Endothelial cell of umbilical vein (primary cell): ENCODE data around the gene ARV1. TPM values are rescaled to one million over a fixed set of nuclear protein-coding genes. Genes with fewer than 3 reads are reported as not detected.

ENCODE experiments used
- BruUV-seq: library from RNA; stranded (reverse); fragments of 400-500 nt; replicated peaks from 2 replicates; lab custom pipeline; 2021; lab: Mats Ljungman, UMichigan
- CTCF ChIA-PET: fragments of 300-600, 350-600 bp; sonication (Branson Sonifier 250); formaldehyde crosslinking; loops from one replicate; lab custom pipeline; 2021; ENCODE audit warnings: antibody characterized with exemption, inconsistent platforms; lab: Charles Lee
- POLR2A ChIA-PET: fragments of 300-600, 350-600 bp; sonication (Branson Sonifier 250); formaldehyde crosslinking; loops from one replicate; lab custom pipeline; 2021; ENCODE audit warnings: antibody characterized with exemption, inconsistent platforms; lab: Charles Lee
- DNase-seq: peaks from one replicate; pipeline ENCODE4 v3.0.0-alpha.2; 2011; ENCODE audit warnings: low read depth, low spot score
- FAIRE-seq: peaks from 2 replicates; lab custom pipeline; 2011; peaks lifted over from hg19 to GRCh38; lab: Jason Lieb, UNC
- H2AFZ ChIP-seq: 2 replicates; pipeline ENCODE4 v1.6.0; 2012; ENCODE audit warnings: low read depth, low read length, control low read depth, inconsistent platforms
- H3K27ac ChIP-seq: 2 replicates; pipeline ENCODE4 v1.5.1; 2011; ENCODE audit warnings: low read depth, mild to moderate bottlenecking, control low read depth, low read length, moderate library complexity; ENCODE audit not compliant: insufficient read depth
- H3K27me3 ChIP-seq, 2 experiments: 2 replicates each; pipeline versions ENCODE4 v1.6.0 to v1.6.1; 2011; ENCODE audit warnings: low read length in 2 of 2, mixed read lengths in 1 of 2; ENCODE audit not compliant: control insufficient read depth in 2 of 2, insufficient read depth in 2 of 2
- H3K36me3 ChIP-seq, 2 experiments: 2 replicates in 1 of 2; 3 replicates in 1 of 2; pipeline ENCODE4 v1.5.1; 2011; ENCODE audit warnings: low read length in 2 of 2, mild to moderate bottlenecking in 1 of 2, moderate library complexity in 1 of 2; ENCODE audit not compliant: control insufficient read depth in 2 of 2, insufficient read depth in 2 of 2; ENCODE audit errors: extremely low read depth in 1 of 2
- H3K4me1 ChIP-seq: 3 replicates; pipeline ENCODE4 v1.5.1; 2011; ENCODE audit warnings: mild to moderate bottlenecking, low read length; ENCODE audit not compliant: control insufficient read depth, insufficient read depth; ENCODE audit errors: extremely low read depth
- H3K4me2 ChIP-seq: 2 replicates; pipeline ENCODE4 v1.6.1; 2011; ENCODE audit warnings: low read length, control low read depth, mixed read lengths; ENCODE audit not compliant: insufficient read depth
- H3K4me3 ChIP-seq, 3 experiments: fragments of 200-600 bp in 1 of 3; sonication (generic), shearing (Covaris generic) in 1 of 3; replicated peaks in 1 of 3; 2 replicates each; pipeline ENCODE4 v1.5.1; 2011 to 2016; ENCODE audit warnings: control low read depth in 3 of 3, low read length in 3 of 3, mild to moderate bottlenecking in 2 of 3, inconsistent platforms in 1 of 3, low read depth in 1 of 3, moderate library complexity in 1 of 3; ENCODE audit not compliant: insufficient read depth in 1 of 3
- H3K79me2 ChIP-seq: 2 replicates; pipeline ENCODE4 v1.6.0; 2012; ENCODE audit warnings: low read length, inconsistent platforms; ENCODE audit not compliant: control insufficient read depth, insufficient read depth
- H3K9ac ChIP-seq: replicated peaks from 2 replicates; pipeline ENCODE3; 2011; ENCODE audit warnings: low read length, control low read depth; ENCODE audit not compliant: insufficient read depth; ENCODE audit errors: extremely low read depth
- H3K9me1 ChIP-seq: replicated peaks from 3 replicates; pipeline ENCODE4 v1.6.0; 2011; ENCODE audit warnings: mild to moderate bottlenecking, low read length; ENCODE audit not compliant: control insufficient read depth, insufficient read depth; ENCODE audit errors: extremely low read depth
- H3K9me3 ChIP-seq: replicated peaks from 2 replicates; pipeline ENCODE4 v1.5.1; 2012; ENCODE audit warnings: low read length, inconsistent platforms; ENCODE audit not compliant: control insufficient read depth, insufficient read depth
- H4K20me1 ChIP-seq: replicated peaks from 2 replicates; pipeline ENCODE3; 2011; ENCODE audit warnings: mild to moderate bottlenecking, low read length; ENCODE audit not compliant: control insufficient read depth, insufficient read depth; ENCODE audit errors: extremely low read depth
- CTCF ChIP-seq, 2 donors: IDR thresholded peaks; 1 replicate in 1 of 2; 2 replicates in 1 of 2; pipeline ENCODE4 v1.5.1; 2011; ENCODE audit warnings: low read length in 2 of 2, mild to moderate bottlenecking in 2 of 2, moderate library complexity in 2 of 2, control low read depth in 1 of 2, inconsistent platforms in 1 of 2, low read depth in 1 of 2; ENCODE audit not compliant: insufficient read depth in 1 of 2; ENCODE audit errors: extremely low read depth in 1 of 2
- EZH2 ChIP-seq: IDR thresholded peaks from 2 replicates; pipeline ENCODE4 v1.6.1; 2012; ENCODE audit warnings: borderline replicate concordance, low read depth, mild to moderate bottlenecking, moderate library complexity, low read length, inconsistent platforms; ENCODE audit not compliant: severe bottlenecking
- FOS ChIP-seq: IDR thresholded peaks from 2 replicates; pipeline ENCODE4 v1.6.1; 2011; ENCODE audit warnings: mild to moderate bottlenecking, low read length, moderate library complexity, borderline replicate concordance; ENCODE audit not compliant: insufficient read depth
- GATA2 ChIP-seq: IDR thresholded peaks from 2 replicates; pipeline ENCODE4 v1.7.0; 2011; ENCODE audit warnings: low read depth, mild to moderate bottlenecking, moderate library complexity, mixed read lengths, low read length; ENCODE audit not compliant: insufficient read length, insufficient read depth
- JUN ChIP-seq: IDR thresholded peaks from 2 replicates; pipeline ENCODE4 v1.6.1; 2011; ENCODE audit warnings: borderline replicate concordance, low read depth; ENCODE audit not compliant: insufficient read length, insufficient read depth
- MAX ChIP-seq: IDR thresholded peaks from 2 replicates; pipeline ENCODE4 v1.6.1; 2011; ENCODE audit not compliant: insufficient read depth, insufficient read length
- MYC ChIP-seq: IDR thresholded peaks from one replicate; pipeline ENCODE4 v1.6.1; 2011; ENCODE audit warnings: mild to moderate bottlenecking, low read depth, low read length
- POLR2A ChIP-seq: IDR thresholded peaks from 2 replicates; pipeline ENCODE4 v1.6.1; 2012; ENCODE audit warnings: low read depth, mild to moderate bottlenecking, control low read depth, low read length
- POLR2AphosphoS5 ChIP-seq: IDR thresholded peaks from 2 replicates; pipeline ENCODE4 v1.6.1; 2012; ENCODE audit warnings: low read depth, mild to moderate bottlenecking, control low read depth, low read length, moderate library complexity; ENCODE audit not compliant: insufficient read depth
- dilution Hi-C: fragments of 300-500 bp; cut with MboI; formaldehyde crosslinking; loops from one replicate; pipeline ENCODE4 v1.15.0; 2019; ENCODE audit warnings: low sequenced_read_pairs; ENCODE audit not compliant: extremely low pct_ligation_motif_present
- intact Hi-C: fragments of 100-400 bp; cut with micrococcal nuclease; formaldehyde crosslinking; loops from one replicate; pipeline ENCODE4 v1.10.0; 2022
- polyA plus RNA-seq, 4 experiments: library from polyadenylated mRNA; depleted of rRNA in 3 of 4; stranded (reverse) in 3 of 4; unstranded in 1 of 4; fragments of >200 nt; gene quantifications; 2 replicates each; pipeline versions ENCODE4 v1.2.1 to v1.2.3, GENCODE V29; 2011 to 2012; ENCODE audit warnings: missing spikeins in 1 of 4
- total RNA-seq: library from RNA; stranded (reverse); gene quantifications from 2 replicates; pipeline ENCODE4 v1.2.3, GENCODE V29; 2021

Gene ARV1
- total and polyA plus RNA-seq, 2 donors (not counting 3 experiments of a cell fraction or from before 2014, with no cell fraction given): 10.7 to 14.0 TPM

GRCh38 chr1:230992100-230992774 is 13.3 kb downstream of the ARV1 start:
- no peak overlapping the region for H3K4me2 ChIP-seq
- H2AFZ ChIP-seq: no peak overlapping the region
- H3K9me1 ChIP-seq: no peaks in the 10 kb centered on the region
- no peaks in the 10 kb centered on the region for H3K79me2 ChIP-seq
- H3K36me3 ChIP-seq: peaks cover 2 to 11% of the 10 kb centered on the region in 2 experiments
- DNase-seq (no peak), FAIRE-seq (no peak)
- no peak for TF ChIP-seq JUN
- no peak for TF ChIP-seq GATA2
- no peak for TF ChIP-seq POLR2AphosphoS5
- TF ChIP-seq FOS: no peak
- no peak for TF ChIP-seq EZH2
- TF ChIP-seq POLR2A: no peak
- TF ChIP-seq CTCF (IDR thresholded peaks at IDR 0.05; ENCODE audit: extremely low read depth in 1 of 2, insufficient read depth in 1 of 2, low read depth in 1 of 2, low read length in 2 of 2): no peak
- TF ChIP-seq MAX: no peak
- TF ChIP-seq MYC: no peak
- dilution Hi-C loops (no loop called here), intact Hi-C loops (no loop called here)
- H3K4me1 ChIP-seq: no peaks in the 10 kb centered on the region
- no peaks in the 10 kb centered on the region for H4K20me1 ChIP-seq
- H3K9me3 ChIP-seq: no peaks in the 10 kb centered on the region
- H3K27ac ChIP-seq: no peak overlapping the region
- POLR2A ChIA-PET: no interaction called here
- CTCF ChIA-PET: no interaction called here
- H3K9ac ChIP-seq: no peak overlapping the region
- H3K27me3 ChIP-seq: no peaks in the 10 kb centered on the region
- H3K4me3 ChIP-seq: no peak overlapping the region
- no TSS peak for BruUV-seq
